HG03354 (cell line): ENCODE results near the gene IL6R.

Experiments used
- ATAC-seq: cut with Tn5 transposase; IDR thresholded peaks from one replicate; pipeline ENCODE4 v1.9.1; 2021; ENCODE audit warnings: mild to moderate bottlenecking; ENCODE audit not compliant: unreplicated experiment, poor library complexity, severe bottlenecking

The IL6R gene

DNA sequence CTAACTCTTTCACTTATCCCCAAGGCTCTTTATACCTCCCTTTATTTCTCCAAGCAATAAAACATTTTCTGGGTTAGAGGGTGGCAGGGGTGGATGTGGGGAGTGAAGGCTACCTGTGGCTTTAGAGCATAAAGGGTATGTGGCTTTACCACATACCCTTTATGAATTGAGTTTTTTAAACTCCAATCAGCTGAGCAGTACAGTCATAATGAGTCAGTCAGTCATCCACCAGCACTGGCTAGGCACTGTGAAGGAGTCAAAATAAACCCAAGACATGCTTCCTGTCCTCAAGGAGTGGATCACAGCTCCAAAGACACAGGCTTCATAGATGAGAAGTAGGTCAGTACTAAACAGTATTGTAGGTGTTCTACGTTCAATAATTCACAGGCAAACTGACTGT is 94.3 kb downstream of the IL6R start:
- ATAC-seq = no peak

GRCh38 chr1:154500533-154500932 is 95.4 kb downstream of the IL6R start:
- ATAC-seq = no peak

- no peak for ATAC-seq
Observed at GRCh38 chr1:154501423-154502065, 96.4 kb downstream of the IL6R start.

DNA sequence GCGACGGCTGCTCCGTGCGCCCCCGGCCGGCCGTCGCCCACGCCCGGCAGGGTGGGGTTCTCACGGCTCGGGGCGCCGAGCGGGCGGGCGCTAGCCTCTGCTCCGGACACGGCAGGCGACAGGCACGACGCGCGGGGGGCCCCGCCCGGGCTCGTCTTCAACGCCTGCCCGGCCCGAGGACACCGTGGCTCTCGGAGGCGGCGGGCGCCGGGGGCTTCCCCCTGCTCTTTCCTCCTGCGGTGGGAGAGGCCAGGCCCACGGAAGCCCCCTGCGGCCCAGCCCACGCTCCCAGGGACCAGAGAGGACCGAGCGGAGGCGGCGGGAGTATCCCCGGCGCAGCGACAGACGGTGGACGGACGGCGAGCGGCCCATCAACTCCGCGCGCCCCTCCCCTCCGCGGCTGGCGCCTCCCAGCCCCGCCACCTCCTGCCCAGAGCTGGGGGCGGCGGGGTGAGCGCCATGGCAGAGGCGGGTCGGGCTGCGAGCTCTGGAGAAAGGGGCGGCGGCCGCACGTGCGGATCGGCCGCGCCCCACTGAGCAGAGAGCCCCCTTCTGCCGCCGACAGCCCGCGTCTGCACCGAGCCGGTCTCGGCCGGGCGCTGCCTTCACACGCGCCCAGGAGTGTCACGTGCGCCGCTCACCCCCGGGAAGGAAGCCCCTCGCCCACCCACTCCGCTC is 97.1 kb downstream of the IL6R start, which contains the start of the genes SHE and TDRD10:
Gene SHE, minus strand, starts transcription at position 347 of the 678 bp plus-strand sequence. CDS start 386 bp downstream, outside the sequence.
Gene TDRD10, plus strand, starts transcription at position 154 of the 678 bp plus-strand sequence. CDS start 4,685 bp downstream, outside the sequence.
- no peak for ATAC-seq

DNA sequence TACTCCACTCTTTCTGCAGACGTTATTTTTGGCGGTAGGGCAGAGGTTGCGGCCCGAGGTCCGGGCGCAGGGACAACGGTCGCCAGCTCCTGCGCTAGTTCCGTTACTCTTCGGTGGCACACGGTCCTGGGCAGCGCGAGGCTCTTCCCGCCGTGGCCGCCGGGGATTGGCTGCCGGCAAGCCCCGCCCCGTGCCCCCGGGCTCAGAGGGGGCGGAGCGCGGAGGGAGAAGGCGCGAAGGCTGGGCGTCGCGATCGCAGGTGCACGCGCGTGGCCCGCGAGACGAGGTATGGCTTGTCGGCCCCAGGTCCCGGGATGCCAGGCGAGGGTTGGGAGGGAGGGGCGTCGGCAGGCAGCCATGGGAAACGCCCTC is 97.6 kb downstream of the IL6R start:
- no peak for ATAC-seq

DNA sequence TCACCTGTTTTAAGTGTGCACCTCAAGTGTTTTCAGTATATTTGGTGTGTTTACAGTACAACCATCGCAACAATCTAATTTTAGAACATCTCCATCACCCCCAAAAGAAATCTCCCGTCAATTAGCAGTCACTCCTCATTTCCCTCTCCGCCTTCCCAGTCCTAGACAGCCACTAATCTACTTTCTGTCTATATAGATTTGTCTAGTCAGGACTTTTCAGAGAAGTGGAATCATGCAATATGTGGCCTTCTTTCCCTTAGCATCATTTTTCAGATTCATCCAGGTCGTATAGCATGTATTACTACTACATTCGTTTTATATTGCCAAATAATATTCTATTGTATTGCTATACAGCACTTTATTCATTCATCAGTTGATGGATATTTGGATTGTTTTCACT is 98.8 kb downstream of the IL6R start:
- ATAC-seq = no peak

DNA sequence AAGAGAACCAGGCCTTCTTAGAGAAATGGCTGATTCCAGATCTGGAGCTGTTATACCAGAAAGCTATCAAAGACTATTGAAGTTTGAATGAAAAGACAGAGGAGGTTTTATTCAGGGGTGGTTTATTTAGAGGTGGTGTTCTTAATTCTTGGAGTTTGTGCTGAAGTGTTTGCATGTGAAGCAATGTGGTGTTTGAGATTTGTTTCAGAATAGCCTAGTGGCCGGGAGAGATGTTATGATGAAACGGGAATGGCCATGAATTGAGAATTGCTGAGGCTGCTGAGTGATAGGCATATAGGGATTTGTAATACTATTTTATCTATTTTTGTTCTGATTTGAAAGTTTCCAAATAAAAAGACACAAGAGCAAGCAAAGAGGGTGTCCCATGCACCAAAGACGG is 107.6 kb downstream of the IL6R start:
- ATAC-seq = no peak

DNA sequence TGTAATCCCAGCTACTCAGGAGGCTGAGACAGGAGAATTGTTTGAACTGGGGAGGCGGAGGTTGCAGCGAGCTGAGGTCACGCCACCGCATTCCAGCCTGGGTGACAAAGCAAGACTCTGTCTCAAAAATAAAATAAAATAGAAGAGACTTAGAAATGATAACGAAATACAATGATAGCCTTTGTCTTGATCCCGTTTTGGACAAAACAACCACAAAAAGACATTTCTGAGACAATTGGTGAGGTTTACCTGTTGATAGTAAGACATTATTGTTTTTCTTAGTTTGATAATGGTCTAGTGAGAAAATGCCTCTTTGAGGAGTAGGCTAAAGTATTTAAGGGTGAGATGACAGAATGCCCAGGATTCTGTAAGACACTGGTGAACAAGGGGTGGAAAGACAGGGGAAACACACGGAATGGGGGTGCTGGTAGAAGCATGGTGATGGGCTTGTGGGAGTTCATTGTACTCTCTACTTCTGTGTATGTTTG is 109.0 kb downstream of the IL6R start:
- ATAC-seq = no peak

DNA sequence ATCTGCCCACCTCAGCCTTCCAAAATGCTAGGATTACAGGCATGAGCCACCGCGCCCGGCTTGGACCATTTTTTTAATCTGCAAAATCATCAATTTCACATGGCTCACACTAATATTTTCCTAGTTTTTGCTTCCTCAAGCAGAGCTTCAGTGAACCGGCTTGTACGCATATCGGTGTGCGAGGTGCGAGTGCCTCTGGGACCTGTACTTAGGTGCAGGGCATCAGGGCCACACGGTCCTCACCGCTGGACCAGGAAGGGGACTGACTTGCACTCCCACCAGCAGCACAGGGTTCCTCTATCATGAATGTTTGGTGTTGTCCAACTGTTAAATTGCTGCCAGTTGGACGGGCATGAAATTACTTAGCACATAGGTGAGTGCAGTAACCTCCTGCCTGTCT is 112.5 kb downstream of the IL6R start:
- no peak for ATAC-seq
